ENCODE data around the gene TXNRD1.
"Not testable (repeated sequence)": the region's sequence is repeated elsewhere in the genome, so short reads cannot be mapped to it uniquely, and the experiment has no call there.

Gene TXNRD1

DNA sequence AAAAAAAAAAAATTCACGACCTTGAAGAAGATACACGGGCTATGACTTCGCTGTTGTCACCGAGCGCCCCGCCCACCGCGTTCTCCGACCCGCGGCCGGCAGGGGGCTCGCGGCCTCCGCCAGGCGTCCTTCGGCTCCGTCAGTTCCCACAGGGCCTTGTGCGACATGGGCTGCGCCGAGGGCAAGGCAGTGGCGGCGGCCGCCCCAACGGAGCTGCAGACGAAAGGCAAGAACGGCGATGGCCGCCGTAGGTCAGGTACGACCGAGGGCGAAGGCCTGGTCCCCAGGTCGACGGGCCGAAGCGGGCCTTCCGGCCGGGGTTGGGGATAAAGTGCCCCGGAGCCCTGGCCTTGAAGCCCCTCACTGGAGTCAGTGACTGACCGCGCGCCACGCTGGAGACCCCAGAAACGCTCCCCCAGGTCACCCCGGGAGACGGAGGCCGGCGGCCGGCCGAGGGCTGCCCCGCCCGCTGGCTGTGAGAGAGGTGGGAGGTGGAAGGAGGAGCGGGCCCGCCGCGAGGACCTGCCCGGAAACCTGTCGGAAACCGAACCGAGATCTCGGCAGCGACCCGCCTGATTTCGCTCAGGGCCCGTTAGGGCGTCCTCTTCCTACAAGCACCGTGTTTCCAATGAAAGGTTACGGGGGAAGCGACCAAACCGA lies at the start of gene TXNRD1:
TSS of gene TXNRD1 (plus strand) at position 142 of the 660 bp plus-strand sequence. CDS start at position 166, 24 bp downstream.
- DNase-seq: no peak

DNA sequence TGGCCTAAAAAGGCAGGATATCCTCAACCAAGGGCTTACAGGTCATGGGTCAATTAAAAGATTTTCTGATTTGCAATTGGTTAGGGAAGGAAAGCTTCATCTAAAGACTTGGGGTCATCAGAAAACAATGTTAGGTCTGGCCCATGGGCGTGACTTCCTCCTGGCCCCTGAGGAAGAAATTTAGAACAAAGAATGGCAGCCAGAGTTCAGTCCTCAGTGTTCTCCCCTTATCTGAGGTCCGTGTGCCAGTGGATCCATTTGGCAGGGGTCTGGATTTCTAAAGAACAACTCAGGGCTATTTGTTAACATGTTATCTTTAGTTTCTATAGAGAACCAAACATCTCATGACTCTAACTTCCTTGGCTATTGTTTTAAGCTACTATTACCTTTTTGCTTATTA lies 49.8 kb upstream of the TXNRD1 start:
- DNase-seq: no peak

- no peak for DNase-seq
These were observed 49.1 kb upstream of the TXNRD1 start for GRCh38 chr12:104166465-104166864.

DNA sequence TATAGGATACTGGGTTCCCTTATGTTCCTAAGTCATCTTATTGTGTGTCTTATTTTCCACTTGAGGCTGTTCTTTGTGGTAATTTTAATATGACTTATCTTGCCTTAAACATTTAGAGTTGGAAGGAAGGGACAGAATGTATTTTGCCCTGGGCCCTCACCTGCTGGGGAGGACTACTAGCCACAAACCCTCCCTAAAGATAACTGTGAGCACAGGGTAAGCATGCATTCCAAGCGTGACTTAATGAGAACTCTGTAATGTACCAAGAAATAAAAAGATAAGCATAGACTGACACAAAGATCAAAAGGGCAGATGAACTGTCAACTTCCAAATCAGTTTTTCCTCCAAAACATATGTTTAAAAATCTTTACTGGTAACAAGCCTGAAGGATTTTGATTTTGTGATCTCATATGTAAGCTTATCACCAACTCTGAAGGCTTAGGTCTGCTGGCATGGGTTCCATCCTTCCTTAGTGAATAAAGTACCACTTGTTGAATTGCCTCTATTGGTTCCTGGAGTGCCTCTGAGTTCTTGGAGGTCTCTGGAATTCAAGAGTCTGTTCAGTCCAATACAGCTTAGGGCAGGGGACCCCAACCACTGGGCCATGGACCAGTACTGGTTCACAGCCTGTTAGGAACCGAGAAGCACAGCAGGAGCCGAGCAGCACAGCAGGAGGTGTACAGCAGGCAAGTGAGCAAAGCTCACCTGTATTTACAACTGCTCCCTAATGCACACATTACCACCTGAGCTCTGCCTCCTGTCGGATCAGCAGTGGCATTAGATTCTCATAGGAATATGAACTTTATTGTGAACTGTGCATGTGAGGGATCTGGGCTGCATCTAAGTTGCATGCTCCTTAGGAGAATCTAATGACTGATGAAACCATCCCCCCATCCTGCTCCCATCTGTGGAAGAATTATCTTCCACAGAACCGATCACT lies 47.8 kb upstream of the TXNRD1 start:
- DNase-seq: no peak

DNA sequence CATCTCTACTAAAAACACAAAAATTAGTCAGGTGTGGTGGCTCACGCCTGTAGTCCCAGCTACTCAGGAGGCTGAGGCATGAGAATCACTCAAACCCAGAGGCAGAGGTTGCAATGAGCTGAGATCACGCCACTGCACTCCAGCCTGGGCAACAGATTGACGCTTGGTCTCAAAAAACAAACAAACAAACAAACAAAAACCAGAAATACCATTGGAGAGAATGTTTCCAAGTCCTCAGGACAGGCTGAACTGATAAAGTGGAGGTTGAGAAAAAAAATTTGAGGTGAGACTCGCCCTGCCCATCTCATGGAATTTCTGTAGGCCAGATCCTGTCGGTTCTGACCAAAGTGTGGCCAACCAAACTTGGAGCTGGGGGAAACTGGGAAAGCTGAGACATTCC lies 47.0 kb upstream of the TXNRD1 start:
- DNase-seq: no peak

DNA sequence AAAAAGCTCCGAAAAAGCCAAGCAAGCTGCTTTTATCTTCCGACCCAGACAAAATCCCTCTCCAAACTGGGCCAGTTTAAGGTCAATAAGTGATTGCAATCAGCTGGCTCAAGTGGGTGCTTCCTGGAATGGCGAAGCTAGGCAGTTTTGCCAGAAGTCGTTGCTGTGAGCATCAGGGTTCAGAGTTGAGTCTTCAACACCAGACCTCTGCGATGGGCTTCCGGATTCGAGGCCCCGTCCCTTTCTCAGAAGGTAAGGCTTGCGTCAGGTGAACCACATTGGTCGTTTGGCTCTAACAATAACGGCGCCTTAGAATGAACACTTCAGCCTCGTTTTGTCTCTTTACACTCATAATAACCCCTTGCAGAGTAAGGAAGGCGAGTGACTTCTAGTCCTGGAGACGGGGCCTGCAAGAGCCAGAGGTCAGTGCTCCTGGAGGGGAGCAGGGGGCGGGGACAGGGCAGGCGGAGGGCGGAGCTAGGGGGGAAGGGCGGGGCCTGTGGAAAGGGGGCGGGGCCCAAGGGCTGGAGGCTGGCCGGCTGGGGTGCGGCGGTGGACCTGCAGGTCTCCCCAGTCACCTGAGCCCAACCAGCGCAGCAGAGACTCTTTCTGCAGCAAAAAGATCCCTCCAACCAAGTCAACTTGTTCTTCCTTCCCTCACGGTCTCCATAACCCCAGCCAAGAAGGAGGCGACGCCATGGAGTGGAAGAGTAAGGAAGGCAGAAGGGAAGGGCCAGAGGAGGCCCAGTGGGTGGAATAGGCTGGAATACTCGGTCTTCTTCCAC lies 43.6 kb upstream of the TXNRD1 start:
- no peak for DNase-seq

DNA sequence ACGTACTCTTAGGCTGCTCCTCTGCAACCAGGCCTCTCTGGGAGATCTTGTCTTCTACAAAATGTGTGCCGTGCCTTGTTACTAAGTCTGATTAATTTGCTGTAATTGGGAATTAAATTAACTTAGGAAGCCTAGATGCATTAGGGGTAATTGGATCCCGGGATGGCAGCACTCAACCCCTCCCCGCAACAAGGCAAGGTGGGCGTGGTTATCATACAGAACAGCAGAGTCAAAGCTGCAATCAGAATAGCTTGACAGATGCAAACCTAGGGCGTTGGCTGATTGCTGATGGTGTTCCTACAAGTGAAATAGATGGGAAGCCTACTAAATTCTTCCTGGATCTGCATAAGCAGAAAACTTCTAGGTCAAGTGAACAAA lies 43.0 kb upstream of the TXNRD1 start:
- DNase-seq: no peak

GRCh38 chr12:104173804-104174203 lies 41.8 kb upstream of the TXNRD1 start:
- DNase-seq: not testable (repeated sequence)

- DNase-seq: no peak
These were observed 39.8 kb upstream of the TXNRD1 start for GRCh38 chr12:104175726-104176247.

GRCh38 chr12:104177336-104177662 lies 38.3 kb upstream of the TXNRD1 start:
- no peak for DNase-seq

DNA sequence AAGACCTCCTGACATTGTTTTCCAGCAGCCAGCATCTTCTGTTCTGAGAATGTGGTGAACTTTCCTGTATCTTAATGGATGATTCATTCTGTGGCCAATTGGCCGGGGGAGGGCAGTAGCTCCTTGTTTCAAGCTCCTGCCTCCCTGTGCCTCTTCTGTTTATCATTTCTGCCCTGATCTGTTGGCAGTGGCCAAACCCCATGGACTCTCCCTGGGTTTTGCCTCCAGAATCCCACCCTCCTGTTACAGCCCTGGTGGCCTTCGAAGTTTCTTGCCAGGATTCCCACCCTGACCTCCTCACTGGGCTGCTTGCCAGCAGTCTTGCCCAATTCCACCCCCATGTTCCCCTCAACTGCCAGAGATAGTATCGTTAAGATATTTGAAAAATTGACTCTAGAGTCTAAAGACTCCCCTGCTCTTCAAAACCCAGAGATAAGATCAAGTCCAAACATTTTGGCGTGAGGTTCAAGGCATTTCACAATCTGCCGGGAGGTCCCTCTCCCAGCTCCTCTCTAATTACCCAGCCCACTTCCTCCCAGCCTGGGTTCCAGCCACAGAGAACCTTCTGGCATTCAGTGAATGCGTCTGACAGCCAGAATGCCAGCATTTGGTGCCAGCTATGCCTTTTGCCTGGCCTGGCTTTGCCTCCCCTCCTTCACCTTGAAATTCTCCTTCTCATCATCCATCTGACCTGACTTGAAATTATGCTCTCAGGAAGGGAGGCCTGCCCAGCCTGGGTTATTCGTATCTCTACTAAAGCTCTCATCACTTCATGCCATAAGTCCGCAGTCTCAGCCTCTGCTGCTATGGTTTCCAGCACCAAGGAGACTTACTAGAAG lies 37.7 kb upstream of the TXNRD1 start:
- no peak for DNase-seq

DNA sequence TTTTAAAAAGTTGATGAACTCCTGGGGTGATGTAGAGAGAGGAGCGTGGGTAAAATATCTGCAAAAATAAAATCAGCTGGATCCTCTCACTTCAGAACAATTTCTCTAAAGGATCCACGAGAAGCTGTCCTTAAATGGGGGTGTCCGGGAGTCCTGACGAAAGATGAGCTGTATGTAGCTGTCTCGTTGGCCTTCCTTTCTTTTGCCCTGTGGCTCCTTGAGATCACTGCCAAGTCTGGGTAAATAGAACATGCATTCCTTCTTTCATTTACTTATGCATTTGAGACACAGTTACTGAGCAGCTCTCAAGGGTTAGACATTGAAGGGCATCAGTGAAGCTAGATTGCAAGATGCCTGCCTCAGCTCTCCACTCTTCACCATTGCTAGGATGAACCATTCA lies 35.2 kb upstream of the TXNRD1 start:
- no peak for DNase-seq

DNA sequence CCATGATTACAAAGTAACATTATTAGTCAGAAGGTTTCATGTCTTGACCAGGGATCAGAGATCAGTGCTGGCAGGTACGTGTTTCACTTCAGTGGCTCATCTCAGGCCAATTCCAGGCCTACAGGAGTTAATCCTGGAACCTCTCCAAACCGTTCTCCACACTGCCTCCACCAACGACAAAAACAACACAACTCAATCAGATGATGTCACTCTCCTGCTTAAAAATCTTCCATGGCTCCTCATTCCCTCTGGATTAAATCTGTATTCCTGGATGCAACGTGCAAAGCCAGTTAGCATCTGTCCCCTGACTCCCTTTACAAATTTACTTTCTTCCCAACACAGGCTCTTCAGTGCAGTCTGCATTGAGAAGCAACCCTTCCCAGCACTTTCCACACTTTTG lies 34.3 kb upstream of the TXNRD1 start:
- no peak for DNase-seq

GRCh38 chr12:104182144-104182543 lies 33.4 kb upstream of the TXNRD1 start:
- DNase-seq: no peak

DNA sequence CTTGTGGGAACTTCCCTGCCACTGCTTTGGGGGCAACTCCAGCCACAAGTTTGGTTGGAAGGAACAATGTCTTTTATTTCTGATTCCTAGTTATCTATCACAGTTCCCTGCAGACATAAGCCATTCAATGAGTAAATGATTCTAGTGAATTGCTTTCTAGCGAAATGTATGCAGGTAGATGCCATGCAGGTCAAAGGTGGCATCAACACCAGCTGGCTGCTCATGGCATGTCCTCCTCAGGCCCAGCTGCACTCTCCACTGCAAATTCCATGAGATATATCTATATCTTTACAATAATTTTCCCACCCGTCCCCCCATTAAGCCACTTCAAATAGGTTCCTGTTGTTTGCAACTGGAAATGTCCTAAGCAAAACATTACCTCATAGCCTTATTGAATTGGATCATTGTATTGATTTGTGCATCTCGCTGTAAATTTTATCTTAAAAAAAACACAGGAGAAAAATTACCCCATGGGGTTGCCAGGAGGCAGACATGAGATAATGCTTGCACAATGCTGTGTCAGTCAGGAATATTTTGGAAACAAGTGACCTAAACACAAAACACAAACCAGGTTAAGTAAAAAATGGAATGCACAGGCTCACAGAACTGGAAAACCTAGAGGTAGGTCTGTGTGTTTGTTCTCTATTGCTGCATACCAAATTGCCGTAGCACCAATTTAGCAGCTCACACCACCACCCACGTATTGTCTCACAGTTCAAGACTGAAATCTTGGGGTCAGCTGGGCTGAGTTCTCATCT lies 32.8 kb upstream of the TXNRD1 start:
- DNase-seq: no peak

GRCh38 chr12:104183443-104183842 lies 32.1 kb upstream of the TXNRD1 start:
- no peak for DNase-seq

GRCh38 chr12:104187446-104188155 lies 28.0 kb upstream of the TXNRD1 start:
- DNase-seq: no peak

DNA sequence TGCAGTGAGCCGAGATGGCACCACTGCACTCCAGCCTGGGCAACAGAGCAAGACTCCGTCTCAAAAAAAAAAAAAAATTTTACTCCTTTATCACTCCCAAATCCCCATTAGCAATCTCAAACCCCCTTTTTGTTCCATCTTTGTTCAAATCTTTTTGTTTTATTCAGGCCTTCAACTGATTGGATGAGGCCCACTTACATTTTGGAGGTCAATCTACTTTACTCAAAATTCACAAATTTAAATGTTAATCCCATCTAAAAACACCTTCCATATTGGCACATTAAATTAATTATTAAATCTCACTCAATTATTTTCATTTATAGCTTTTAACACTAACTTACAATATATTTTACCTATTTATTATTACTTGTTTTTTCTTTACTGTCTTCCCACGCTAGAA lies 27.0 kb upstream of the TXNRD1 start:
- no peak for DNase-seq

- no peak for DNase-seq
These were observed 25.5 kb upstream of the TXNRD1 start for GRCh38 chr12:104189915-104190555.

- no peak for DNase-seq
These were observed 24.9 kb upstream of the TXNRD1 start for GRCh38 chr12:104190641-104191176.
